HG02759 (cell line): ENCODE results near the gene TNNI2.
"Not testable (repeated sequence)": the region's sequence is repeated elsewhere in the genome, so short reads cannot be mapped to it uniquely, and the experiment has no call there.

Source experiments
- ATAC-seq: cut with Tn5 transposase; IDR thresholded peaks from one replicate; pipeline ENCODE4 v1.9.1; 2021; ENCODE audit warnings: mild to moderate bottlenecking, moderate library complexity; ENCODE audit not compliant: unreplicated experiment

The TNNI2 gene

GRCh38 chr11:1883346-1884302 is 44.8 kb downstream of the TNNI2 start:
- no peak for ATAC-seq

GRCh38 chr11:1884303-1884700 is 45.5 kb downstream of the TNNI2 start:
- ATAC-seq: no peak

- not testable (repeated sequence) for ATAC-seq
Measured at GRCh38 chr11:1886551-1886950, 47.8 kb downstream of the TNNI2 start.

GRCh38 chr11:1887451-1888346 is 48.9 kb downstream of the TNNI2 start:
- ATAC-seq: no peak

GRCh38 chr11:1888347-1888753 is 49.6 kb downstream of the TNNI2 start:
- no peak for ATAC-seq

GRCh38 chr11:1888811-1889210 is 50.0 kb downstream of the TNNI2 start:
- ATAC-seq: no peak

GRCh38 chr11:1889224-1889930 is 50.6 kb downstream of the TNNI2 start:
- ATAC-seq: no peak

- ATAC-seq: no peak
Measured at GRCh38 chr11:1889941-1890855, 51.4 kb downstream of the TNNI2 start.
